Measurements from ENCODE around the gene UNC13B.

- TF ChIP-seq CTCF (IDR thresholded peaks at IDR 0.05) (no peak), POLR2AphosphoS5 (IDR thresholded peaks at IDR 0.05) (no peak), POLR2A (IDR thresholded peaks at IDR 0.05) (no peak)
Measured at GRCh38 chr9:35406183-35406959, 244.6 kb downstream of the UNC13B start.

Data from sigmoid colon (tissue), 4 donors.